HepG2 (cell line): ENCODE measurements around the gene ZNHIT6. TPM values are rescaled to one million over a fixed set of nuclear protein-coding genes. Genes with fewer than 3 reads are reported as not detected.

Source experiments
- ATAC-seq: fragments of 200-7000 bp; cut with Tn5 transposase; 3 replicates; pipeline ENCODE4 v1.9.1; 2020; ENCODE audit warnings: mild to moderate bottlenecking, moderate library complexity
- BruUV-seq: library from RNA; stranded (reverse); fragments of 400-500 nt; replicated peaks from 2 replicates; lab custom pipeline; 2021; lab: Mats Ljungman, UMichigan
- CTCF ChIA-PET: fragments of 300-600 bp; formaldehyde crosslinking; extraction: SDS; loops from one replicate; lab custom pipeline; 2021; ENCODE audit warnings: low total read pairs, inconsistent platforms, low intra/inter-chr PET ratio; lab: Yijun Ruan, JAX
- POLR2A ChIA-PET: fragments of 350-600 bp; sonication (Branson Sonifier 250); formaldehyde crosslinking; loops from one replicate; lab custom pipeline; 2020; ENCODE audit warnings: antibody characterized with exemption, inconsistent platforms; lab: Yijun Ruan, JAX
- DNase-seq: peaks from one replicate; pipeline ENCODE4 v3.0.0-alpha.2; 2015; ENCODE audit warnings: low spot score
- FAIRE-seq: peaks from 3 replicates; lab custom pipeline; 2011; peaks lifted over from hg19 to GRCh38; lab: Jason Lieb, UNC
- H2AFZ ChIP-seq: one replicate; pipeline ENCODE4 v1.6.1; 2011; ENCODE audit warnings: low read length, inconsistent platforms
- H3K27ac ChIP-seq: fragments of 300-600 bp; 3 replicates; pipeline ENCODE4 v1.8.0; 2011; ENCODE audit warnings: mixed run types, mild to moderate bottlenecking, mixed read lengths, low read length, inconsistent platforms; ENCODE audit not compliant: insufficient read depth; ENCODE audit errors: extremely low read length
- H3K27me3 ChIP-seq, 2 experiments: fragments of 200-600 bp in 1 of 2; 2 replicates in 1 of 2; 3 replicates in 1 of 2; pipeline versions ENCODE4 v1.6.0 to v1.8.0; 2011; ENCODE audit warnings: low read length in 2 of 2, mild to moderate bottlenecking in 2 of 2, moderate library complexity in 2 of 2, inconsistent platforms in 1 of 2; ENCODE audit not compliant: insufficient read depth in 2 of 2, control insufficient read depth in 1 of 2
- H3K36me3 ChIP-seq, 2 experiments: fragments of 200-600 bp in 1 of 2; replicated peaks in 1 of 2; 2 replicates in 1 of 2; 3 replicates in 1 of 2; pipeline versions ENCODE4 v1.5.1 to v1.8.0; 2011; ENCODE audit warnings: low read length in 2 of 2, inconsistent platforms in 1 of 2; ENCODE audit not compliant: insufficient read depth in 2 of 2, control insufficient read depth in 1 of 2
- H3K4me1 ChIP-seq: 2 replicates; pipeline ENCODE4 v1.5.1; 2012; ENCODE audit warnings: low read length, inconsistent platforms; ENCODE audit not compliant: insufficient read depth
- H3K4me2 ChIP-seq: 2 replicates; pipeline ENCODE4 v1.6.0; 2011; ENCODE audit warnings: low read depth, low read length, inconsistent platforms
- H3K4me3 ChIP-seq, 3 experiments: fragments of 200-600 bp in 1 of 3; sonication (generic), shearing (Covaris generic) in 1 of 3; replicated peaks in 1 of 3; 2 replicates each; pipeline ENCODE4 v1.5.1; 2011 to 2016; ENCODE audit warnings: low read length in 3 of 3, inconsistent platforms in 2 of 3, low read depth in 2 of 3, mild to moderate bottlenecking in 2 of 3, control low read depth in 1 of 3, mixed read lengths in 1 of 3; ENCODE audit not compliant: insufficient read depth in 1 of 3
- H3K79me2 ChIP-seq: one replicate; pipeline ENCODE4 v1.6.1; 2011; ENCODE audit warnings: low read length, inconsistent platforms; ENCODE audit not compliant: insufficient read depth
- H3K9ac ChIP-seq: 2 replicates; pipeline ENCODE4 v1.6.0; 2011; ENCODE audit warnings: mild to moderate bottlenecking, low read depth, low read length, inconsistent platforms; ENCODE audit not compliant: insufficient read depth
- H3K9me3 ChIP-seq: 2 replicates; pipeline ENCODE4 v1.5.1; 2012; ENCODE audit warnings: mild to moderate bottlenecking, low read length
- H4K20me1 ChIP-seq: 2 replicates; pipeline ENCODE4 v1.6.0; 2011; ENCODE audit warnings: inconsistent platforms, mild to moderate bottlenecking, low read length, moderate library complexity; ENCODE audit not compliant: insufficient read depth
- BCLAF1 ChIP-seq: fragments of 450-650 bp; IDR thresholded peaks from 2 replicates; pipeline ENCODE4 v1.6.1; 2017; ENCODE audit warnings: mild to moderate bottlenecking
- SMAD9 ChIP-seq: sonication (generic); formaldehyde crosslinking; IDR thresholded peaks from 2 replicates; pipeline ENCODE4 v1.5.1; 2020; ENCODE audit warnings: mild to moderate bottlenecking, missing genetic modification reagents
- ZEB1 ChIP-seq: IDR thresholded peaks from 2 replicates; pipeline ENCODE4 v1.6.1; 2012; ENCODE audit warnings: mild to moderate bottlenecking, low read depth, inconsistent platforms; ENCODE audit not compliant: insufficient replicate concordance
- ZFP37 ChIP-seq: sonication (generic); formaldehyde crosslinking; IDR thresholded peaks from 2 replicates; pipeline ENCODE4 v1.4.0; 2020; ENCODE audit warnings: missing genetic modification reagents, borderline replicate concordance
- ZNF232 ChIP-seq: sonication (generic); formaldehyde crosslinking; IDR thresholded peaks from 2 replicates; pipeline ENCODE4 v1.4.0; 2020; ENCODE audit warnings: missing genetic modification reagents, borderline replicate concordance
- ZNF317 ChIP-seq: sonication (generic); formaldehyde crosslinking; IDR thresholded peaks from 2 replicates; pipeline ENCODE4 v1.5.0; 2020; ENCODE audit warnings: mild to moderate bottlenecking, missing genetic modification reagents
- ZNF616 ChIP-seq: sonication (generic); formaldehyde crosslinking; IDR thresholded peaks from 2 replicates; pipeline ENCODE4 v1.5.0; 2020; ENCODE audit warnings: low read depth, mild to moderate bottlenecking, missing genetic modification reagents
- WGBS: methylation state at CpG from one replicate; pipeline ENCODE4 v1.1.6; 2017; ENCODE audit warnings: low lambda C conversion rate; 5-methylcytosine and 5-hydroxymethylcytosine counted together
- in situ Hi-C: cut with HindIII; loops from 2 replicates; pipeline ENCODE4 v1.10.0; 2017; ENCODE audit warnings: low pct_unique_long_range_greater_than_20kb; ENCODE audit not compliant: extremely low pct_ligation_motif_present
- intact Hi-C: fragments of 100-400 bp; cut with micrococcal nuclease; formaldehyde crosslinking; loops from one replicate; pipeline ENCODE4 v1.10.0; 2022; ENCODE audit not compliant: unreplicated experiment
- polyA plus RNA-seq, 8 experiments: library from polyadenylated mRNA; depleted of rRNA in 3 of 8; stranded (reverse) in 7 of 8; unstranded in 1 of 8; fragments of >200 nt; fragmentation: Illumina TruSeq in 4 of 8; extraction: Trizol in 4 of 8; gene quantifications; 2 replicates each; pipeline versions ENCODE4 v1.2.1 to v1.2.3, GENCODE V29; 2011 to 2016; ENCODE audit warnings: low read depth in 4 of 8, missing spikeins in 1 of 8, mixed read lengths in 1 of 8; ENCODE audit not compliant: insufficient read depth in 1 of 8
- total RNA-seq, 5 experiments: library from RNA; depleted of rRNA; stranded (reverse); fragments of >200 nt; fragmentation: Illumina TruSeq; extraction: Trizol; gene quantifications; 2 replicates each; pipeline ENCODE4 v1.2.3, GENCODE V29; 2016; ENCODE audit warnings: low read depth in 1 of 5
- TF ChIP-seq, protein P1 (sequence below): sonication (generic); formaldehyde crosslinking; conservative IDR thresholded peaks from 2 replicates; pipeline ENCODE4 v1.8.0; 2022; ENCODE audit warnings: missing genetic modification reagents
- TF ChIP-seq, protein P2 (sequence below), 2 experiments: fragments of 450-650 bp in 1 of 2; sonication (generic) in 1 of 2; formaldehyde crosslinking; IDR thresholded peaks; 2 replicates each; pipeline versions ENCODE4 v1.5.0 to v1.8.0; 2020 to 2022; ENCODE audit warnings: mild to moderate bottlenecking in 1 of 2, missing genetic modification reagents in 1 of 2
- TF ChIP-seq, protein P3 (sequence below): sonication (generic); formaldehyde crosslinking; IDR thresholded peaks from 2 replicates; pipeline ENCODE4 v1.4.0; 2020; ENCODE audit warnings: missing genetic modification reagents

Gene ZNHIT6
- total and polyA plus RNA-seq, 2 of the 13 experiments (the other 11 are each of a cell fraction or from before 2014, with no cell fraction given), result 6.0 to 15.2 TPM

DNA sequence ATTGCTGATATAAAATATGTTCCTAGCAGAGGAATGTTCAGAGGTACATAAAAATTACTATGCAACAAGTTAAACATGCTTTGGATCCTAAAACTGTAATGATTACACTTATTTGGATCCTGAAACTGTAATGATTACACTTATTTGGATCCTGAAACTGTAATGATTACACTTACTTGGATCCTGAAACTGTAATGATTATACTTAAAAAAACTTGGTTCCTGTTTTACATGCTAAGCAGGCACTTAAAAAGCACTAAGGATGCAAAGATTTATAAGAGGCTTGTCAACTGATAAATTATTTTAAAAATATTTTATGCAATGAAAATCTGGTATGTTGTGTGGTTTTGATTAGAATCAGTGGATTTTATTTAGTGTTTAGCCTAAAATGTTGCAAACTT, 47.7 kb downstream of the ZNHIT6 start (continued):
- TF ChIP-seq, protein P1, sequence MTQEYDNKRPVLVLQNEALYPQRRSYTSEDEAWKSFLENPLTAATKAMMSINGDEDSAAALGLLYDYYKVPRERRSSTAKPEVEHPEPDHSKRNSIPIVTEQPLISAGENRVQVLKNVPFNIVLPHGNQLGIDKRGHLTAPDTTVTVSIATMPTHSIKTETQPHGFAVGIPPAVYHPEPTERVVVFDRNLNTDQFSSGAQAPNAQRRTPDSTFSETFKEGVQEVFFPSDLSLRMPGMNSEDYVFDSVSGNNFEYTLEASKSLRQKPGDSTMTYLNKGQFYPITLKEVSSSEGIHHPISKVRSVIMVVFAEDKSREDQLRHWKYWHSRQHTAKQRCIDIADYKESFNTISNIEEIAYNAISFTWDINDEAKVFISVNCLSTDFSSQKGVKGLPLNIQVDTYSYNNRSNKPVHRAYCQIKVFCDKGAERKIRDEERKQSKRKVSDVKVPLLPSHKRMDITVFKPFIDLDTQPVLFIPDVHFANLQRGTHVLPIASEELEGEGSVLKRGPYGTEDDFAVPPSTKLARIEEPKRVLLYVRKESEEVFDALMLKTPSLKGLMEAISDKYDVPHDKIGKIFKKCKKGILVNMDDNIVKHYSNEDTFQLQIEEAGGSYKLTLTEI (CRISPR knock-in tag), result no peak
- TF ChIP-seq ZNF232 (CRISPR knock-in tag), result no peak
- no peak for TF ChIP-seq ZNF317 (CRISPR knock-in tag)
- TF ChIP-seq, protein P2, sequence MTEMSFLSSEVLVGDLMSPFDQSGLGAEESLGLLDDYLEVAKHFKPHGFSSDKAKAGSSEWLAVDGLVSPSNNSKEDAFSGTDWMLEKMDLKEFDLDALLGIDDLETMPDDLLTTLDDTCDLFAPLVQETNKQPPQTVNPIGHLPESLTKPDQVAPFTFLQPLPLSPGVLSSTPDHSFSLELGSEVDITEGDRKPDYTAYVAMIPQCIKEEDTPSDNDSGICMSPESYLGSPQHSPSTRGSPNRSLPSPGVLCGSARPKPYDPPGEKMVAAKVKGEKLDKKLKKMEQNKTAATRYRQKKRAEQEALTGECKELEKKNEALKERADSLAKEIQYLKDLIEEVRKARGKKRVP (CRISPR knock-in tag; IDR thresholded peaks at IDR 0.05), result no peak

GRCh38 chr1:85659174-85659573, 49.1 kb downstream of the ZNHIT6 start:
- Histone ChIP-seq H3K9me3 (no peaks in the 10 kb centered on the region), H3K79me2 (no peaks in the 10 kb centered on the region), H3K4me2 (no peak overlapping the region), H3K36me3 (peaks cover 0 to 4% of the 10 kb centered on the region in 2 experiments; a peak in 3 of 5 replicates), H3K27me3 (no peaks in the 10 kb centered on the region; a peak in 1 of 5 replicates), H3K27ac (no peak overlapping the region), H3K9ac (no peak overlapping the region), H2AFZ (no peak overlapping the region), H3K4me1 (peaks cover 39% of the 10 kb centered on the region), H3K4me3 (no peak overlapping the region), H4K20me1 (no peaks in the 10 kb centered on the region)
- ATAC-seq, result no peak
- in situ Hi-C loops, result no loop called here
- FAIRE-seq, result no peak
- DNase-seq, result no peak
- 93% methylated on average over 1 of the region's 1 CpG for WGBS
- ChIA-PET POLR2A (no interaction called here), CTCF (no interaction called here)
- BruUV-seq, result no TSS peak
- intact Hi-C loops, result no loop called here
- no peak for TF ChIP-seq ZFP37 (CRISPR knock-in tag)
- TF ChIP-seq SMAD9, result no peak
- no peak for TF ChIP-seq ZNF616 (CRISPR knock-in tag)
- TF ChIP-seq, protein P3, sequence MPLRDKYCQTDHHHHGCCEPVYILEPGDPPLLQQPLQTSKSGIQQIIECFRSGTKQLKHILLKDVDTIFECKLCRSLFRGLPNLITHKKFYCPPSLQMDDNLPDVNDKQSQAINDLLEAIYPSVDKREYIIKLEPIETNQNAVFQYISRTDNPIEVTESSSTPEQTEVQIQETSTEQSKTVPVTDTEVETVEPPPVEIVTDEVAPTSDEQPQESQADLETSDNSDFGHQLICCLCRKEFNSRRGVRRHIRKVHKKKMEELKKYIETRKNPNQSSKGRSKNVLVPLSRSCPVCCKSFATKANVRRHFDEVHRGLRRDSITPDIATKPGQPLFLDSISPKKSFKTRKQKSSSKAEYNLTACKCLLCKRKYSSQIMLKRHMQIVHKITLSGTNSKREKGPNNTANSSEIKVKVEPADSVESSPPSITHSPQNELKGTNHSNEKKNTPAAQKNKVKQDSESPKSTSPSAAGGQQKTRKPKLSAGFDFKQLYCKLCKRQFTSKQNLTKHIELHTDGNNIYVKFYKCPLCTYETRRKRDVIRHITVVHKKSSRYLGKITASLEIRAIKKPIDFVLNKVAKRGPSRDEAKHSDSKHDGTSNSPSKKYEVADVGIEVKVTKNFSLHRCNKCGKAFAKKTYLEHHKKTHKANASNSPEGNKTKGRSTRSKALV (CRISPR knock-in tag), result no peak
- TF ChIP-seq BCLAF1, result no peak
- TF ChIP-seq ZEB1, result no peak
